GM18873 (cell line): Measurements from ENCODE around the gene ZFPM1.

Experiments used
- ATAC-seq: cut with Tn5 transposase; IDR thresholded peaks from one replicate; pipeline ENCODE4 v1.9.1; 2021; ENCODE audit warnings: mild to moderate bottlenecking, moderate library complexity, moderate number of reproducible peaks; ENCODE audit not compliant: unreplicated experiment, low FRiP score

Gene ZFPM1

DNA sequence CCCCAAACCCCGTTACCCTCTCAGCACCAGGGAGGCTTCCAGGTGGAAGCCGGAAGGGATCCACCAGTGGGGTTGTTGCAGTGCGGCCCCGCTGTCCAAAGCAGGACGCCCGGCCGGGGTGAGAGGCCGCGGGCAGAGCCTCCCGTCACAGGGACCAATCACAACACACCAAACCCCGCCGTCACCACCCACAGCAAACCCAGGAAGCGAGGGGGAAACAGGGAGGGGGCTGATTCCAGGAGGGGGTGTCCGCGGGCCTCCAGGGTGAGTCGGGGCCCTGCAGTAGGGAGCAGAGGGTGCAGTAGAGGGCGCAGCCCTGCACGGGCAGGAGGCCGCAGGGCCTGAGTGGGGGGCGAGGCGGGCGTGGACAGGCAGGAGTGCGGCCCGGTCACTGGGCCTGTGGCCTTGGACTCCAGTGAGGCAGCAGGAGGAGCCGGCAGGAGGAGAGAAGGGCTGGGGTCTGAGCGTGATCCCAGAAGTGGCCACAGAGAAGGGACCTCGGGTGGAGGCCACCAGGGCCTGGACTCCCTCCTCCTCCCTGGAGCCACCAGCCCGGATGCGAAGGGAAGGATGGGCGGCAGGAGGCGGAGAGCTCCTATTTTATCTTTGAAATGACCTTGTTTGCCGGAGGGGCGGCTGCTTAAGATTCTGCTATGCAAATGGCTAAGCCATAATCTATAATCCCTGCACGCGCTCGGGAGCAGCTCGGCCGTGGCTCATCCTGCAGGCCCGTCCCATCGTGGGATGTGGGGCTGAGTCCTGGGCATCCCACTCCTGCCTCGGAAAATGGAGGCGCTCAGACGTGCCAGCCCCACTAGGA lies 41.5 kb downstream of the ZFPM1 start:
- ATAC-seq, result no peak

GRCh38 chr16:88495268-88495772 lies 42.2 kb downstream of the ZFPM1 start:
- no peak for ATAC-seq

GRCh38 chr16:88497561-88498462 lies 44.7 kb downstream of the ZFPM1 start:
- no peak for ATAC-seq

- ATAC-seq, result no peak
Measured at GRCh38 chr16:88498576-88499208, 45.6 kb downstream of the ZFPM1 start.

GRCh38 chr16:88499292-88499691 lies 46.2 kb downstream of the ZFPM1 start:
- no peak for ATAC-seq

DNA sequence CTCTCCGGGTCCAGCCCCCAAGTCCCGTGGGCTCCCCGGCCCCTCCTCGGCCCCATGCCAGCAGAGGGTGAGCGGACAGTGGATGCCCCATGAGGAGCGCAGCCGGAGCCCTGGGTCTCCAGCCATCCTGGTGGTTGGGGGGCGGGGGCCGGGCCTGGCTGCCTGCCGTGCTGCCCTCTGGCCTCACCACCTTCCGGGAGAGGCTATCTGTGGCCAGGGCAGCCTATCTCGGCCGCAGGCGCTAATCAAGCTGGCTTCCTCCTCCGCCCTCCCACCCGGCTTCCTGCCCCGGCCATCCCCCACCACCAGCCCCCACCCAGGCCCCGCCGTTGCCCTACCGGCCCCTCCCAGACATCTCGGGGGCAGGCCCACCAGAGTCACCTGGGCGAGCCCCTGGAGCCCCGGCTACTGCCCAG lies 46.8 kb downstream of the ZFPM1 start:
- no peak for ATAC-seq

- ATAC-seq, result no peak
Measured at GRCh38 chr16:88500255-88500661, 47.2 kb downstream of the ZFPM1 start.

DNA sequence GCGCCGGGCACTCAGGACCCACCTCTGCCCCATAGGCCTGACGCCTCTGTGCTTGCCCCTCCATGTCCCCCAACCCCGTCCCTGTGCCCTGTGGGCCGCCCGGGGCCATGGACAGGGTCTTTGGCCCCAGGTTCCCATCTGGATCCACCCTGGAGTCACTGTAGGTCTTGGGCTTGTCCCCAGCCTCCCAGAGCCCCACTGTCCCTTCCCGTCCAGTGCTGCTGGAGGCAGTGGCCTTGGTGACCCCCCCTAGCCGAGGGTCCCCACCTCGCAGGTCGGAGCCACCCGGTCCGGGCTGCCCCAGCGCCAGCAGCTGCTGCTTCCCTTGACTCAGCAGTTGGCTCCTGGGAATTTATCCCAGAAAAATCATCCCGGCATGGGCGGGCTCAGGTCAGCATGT lies 49.3 kb downstream of the ZFPM1 start:
- no peak for ATAC-seq

GRCh38 chr16:88502776-88503280 lies 49.7 kb downstream of the ZFPM1 start:
- no peak for ATAC-seq

GRCh38 chr16:88503374-88503770 lies 50.3 kb downstream of the ZFPM1 start:
- ATAC-seq, result no peak

- ATAC-seq, result no peak
Measured at GRCh38 chr16:88503771-88504488, 50.9 kb downstream of the ZFPM1 start.

- no peak for ATAC-seq
Measured at GRCh38 chr16:88504489-88505404, 51.7 kb downstream of the ZFPM1 start.

DNA sequence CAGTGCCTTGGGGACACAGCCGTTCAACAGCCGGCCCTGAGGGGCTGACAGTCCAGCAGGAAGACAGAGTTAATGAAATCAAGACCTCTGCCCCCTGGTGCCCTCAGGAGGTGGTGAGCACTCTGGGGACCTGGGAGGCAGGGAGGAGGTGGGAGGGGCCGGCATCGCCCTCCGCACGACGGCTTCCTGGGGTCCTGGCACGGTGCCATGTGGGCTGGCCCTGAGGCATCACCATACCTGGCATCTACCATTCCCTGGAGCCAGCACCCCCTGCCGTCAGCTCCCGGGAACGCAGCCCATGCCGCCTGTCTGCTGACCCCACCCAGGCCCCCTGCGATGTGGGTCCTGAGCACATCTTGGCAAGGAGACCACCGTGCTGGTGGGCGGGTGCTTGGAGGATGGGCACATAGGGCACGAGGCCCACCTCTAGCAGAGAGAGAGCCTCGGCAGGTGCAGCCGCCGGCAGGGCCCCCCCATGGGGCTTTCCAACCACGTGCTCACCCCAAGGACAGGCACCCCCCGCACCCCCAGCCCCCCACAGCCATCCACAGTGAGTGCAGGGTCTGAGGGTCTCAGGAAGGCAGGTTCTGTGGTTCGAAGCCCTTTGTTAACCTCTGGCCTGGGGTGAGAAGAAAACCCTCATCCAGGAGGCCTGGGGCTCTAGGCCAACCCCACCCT lies 52.5 kb downstream of the ZFPM1 start:
- no peak for ATAC-seq

GRCh38 chr16:88506723-88507122 lies 53.6 kb downstream of the ZFPM1 start:
- ATAC-seq, result no peak

DNA sequence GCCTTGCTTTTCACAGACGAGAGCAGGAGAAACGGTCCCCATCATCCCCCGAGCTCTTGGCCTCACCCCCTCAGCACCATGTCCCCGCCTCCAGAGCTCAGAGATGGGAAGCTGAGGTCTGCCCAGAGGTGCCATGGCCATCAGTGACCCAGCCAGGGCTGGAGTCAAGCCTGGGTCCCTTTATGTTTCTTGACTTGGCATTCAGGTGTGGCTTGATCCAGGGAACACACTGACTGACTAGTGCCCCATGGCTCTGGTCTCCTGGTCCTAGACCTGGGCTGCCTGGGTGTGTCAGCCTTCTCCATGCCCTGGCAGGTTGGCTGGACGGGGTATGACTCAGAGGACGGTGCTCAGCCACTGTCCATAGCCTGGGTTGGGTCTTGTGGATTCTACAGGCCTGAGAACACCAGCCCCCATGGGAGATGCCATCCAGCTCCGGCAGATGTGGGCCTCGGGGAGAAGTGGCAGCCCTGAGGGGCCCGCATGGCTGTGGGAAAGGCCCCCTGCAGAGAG lies 54.2 kb downstream of the ZFPM1 start:
- no peak for ATAC-seq

DNA sequence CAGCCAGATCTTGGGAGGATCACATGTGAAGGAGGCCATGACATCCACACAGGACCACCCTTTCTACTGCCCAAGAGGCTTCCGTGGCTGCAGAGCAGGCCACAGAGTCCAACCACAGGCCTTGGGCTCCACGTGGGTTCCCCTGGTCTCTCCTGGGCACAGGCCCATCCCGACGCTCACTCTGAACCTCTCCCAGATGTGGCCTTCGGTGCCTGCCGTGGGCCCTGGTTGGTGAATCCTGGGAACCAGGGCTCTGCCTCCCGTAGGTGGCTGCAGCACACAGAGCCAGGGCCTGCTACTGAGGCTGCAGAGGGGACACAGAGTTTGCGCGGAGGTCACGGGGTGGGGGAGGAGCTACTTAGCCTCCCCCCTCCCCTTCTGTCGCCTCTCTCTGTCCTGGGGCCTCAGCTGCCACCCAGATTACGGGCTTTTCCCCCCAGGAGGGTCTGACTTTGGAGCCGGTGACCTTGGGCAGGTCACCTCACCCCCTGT lies 55.3 kb downstream of the ZFPM1 start:
- no peak for ATAC-seq

DNA sequence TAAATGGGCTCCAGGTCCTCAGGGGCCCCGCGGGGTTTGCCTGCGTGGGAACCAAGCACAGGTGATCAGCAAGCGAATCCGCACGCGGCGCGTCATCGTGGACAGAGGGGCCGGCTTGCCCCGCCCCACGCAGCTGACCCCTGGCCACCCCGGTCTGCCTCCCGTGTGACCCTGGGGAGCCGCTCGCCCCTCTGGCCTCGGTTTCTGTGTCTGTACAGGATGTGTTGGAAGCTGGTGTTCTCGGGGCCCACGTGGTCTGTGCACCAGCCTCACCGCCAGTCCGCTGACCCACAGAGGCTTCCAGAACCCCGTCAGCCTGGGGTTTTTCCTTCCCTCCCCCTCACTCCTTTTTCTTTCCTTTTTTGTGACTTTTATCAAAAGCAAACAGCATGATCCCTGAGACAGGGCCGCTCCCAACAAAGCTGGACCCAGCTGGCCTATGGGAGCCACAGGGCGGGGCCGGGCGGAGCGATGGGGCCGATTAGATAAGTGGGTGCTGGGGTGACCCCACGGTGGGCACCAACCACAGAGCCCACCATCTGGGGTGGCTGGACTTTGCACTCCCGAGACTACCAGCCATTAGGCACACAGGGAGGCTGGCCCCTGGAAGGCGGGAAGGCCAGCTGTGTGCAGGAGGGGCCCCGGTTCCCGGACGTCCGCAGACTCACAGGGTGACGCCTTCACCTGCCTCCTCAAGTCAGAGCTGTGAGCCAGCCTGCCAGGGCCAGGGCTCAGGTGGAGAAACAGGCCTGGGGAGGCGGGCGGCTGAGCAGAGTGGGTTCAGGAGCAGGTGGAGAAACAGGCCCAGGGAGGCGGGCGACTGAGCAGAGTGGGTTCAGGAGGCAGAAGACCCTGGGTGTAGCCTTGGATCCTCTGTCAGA lies 56.0 kb downstream of the ZFPM1 start:
- no peak for ATAC-seq
